Measurements from ENCODE around the gene VRK2. TPM values are rescaled to one million over a fixed set of nuclear protein-coding genes. Genes with fewer than 3 reads are reported as not detected.
"Not testable (repeated sequence)": the region's sequence is repeated elsewhere in the genome, so short reads cannot be mapped to it uniquely, and the experiment has no call there.

The VRK2 gene
- total RNA-seq, 1 donor from 2014 or later = 30.9 TPM

- ATAC-seq (ENCODE audit: poor library complexity) (no peak), DNase-seq (no peak)
- intact Hi-C loops (cut with DNase I) = no loop called here
These were observed 91.9 kb downstream of the VRK2 start for GRCh38 chr2:58138396-58139030.

- no peak for DNase-seq
- ATAC-seq (ENCODE audit: poor library complexity) = no peak
- intact Hi-C loops (cut with DNase I) = no loop called here
These were observed 94.0 kb downstream of the VRK2 start for GRCh38 chr2:58140508-58141072.

GRCh38 chr2:58145769-58146168, 99.2 kb downstream of the VRK2 start:
- ATAC-seq (ENCODE audit: poor library complexity); intact Hi-C loops (cut with DNase I): not testable (repeated sequence)

GRCh38 chr2:58146707-58147106, 100.1 kb downstream of the VRK2 start:
- no peak for DNase-seq
- ATAC-seq (ENCODE audit: poor library complexity) = no peak
- intact Hi-C loops (cut with DNase I) = no loop called here

More at GRCh38 chr2:58145769-58146168, 99.2 kb downstream of the VRK2 start:
- DNase-seq = not testable (repeated sequence)

- no peak for ATAC-seq (ENCODE audit: poor library complexity)
- DNase-seq = no peak
- intact Hi-C loops (cut with DNase I) = no loop called here
These were observed 108.7 kb downstream of the VRK2 start for GRCh38 chr2:58155160-58155778.

- intact Hi-C loops (cut with DNase I) = no loop called here
- no peak for ATAC-seq (ENCODE audit: poor library complexity)
- DNase-seq = no peak
These were observed 110.2 kb downstream of the VRK2 start for GRCh38 chr2:58156780-58157179.

GRCh38 chr2:58157754-58158153, 111.1 kb downstream of the VRK2 start:
- ATAC-seq (ENCODE audit: poor library complexity) = no peak
- intact Hi-C loops (cut with DNase I) = no loop called here
- DNase-seq = no peak

- intact Hi-C loops (cut with DNase I) = no loop called here
- ATAC-seq (ENCODE audit: poor library complexity) = no peak
These were observed 111.9 kb downstream of the VRK2 start for GRCh38 chr2:58158481-58158880.

GRCh38 chr2:58163913-58164312, 117.3 kb downstream of the VRK2 start:
- ATAC-seq (ENCODE audit: poor library complexity) (no peak), DNase-seq (no peak)
- intact Hi-C loops (cut with DNase I) = no loop called here

More at GRCh38 chr2:58158481-58158880, 111.9 kb downstream of the VRK2 start:
- no peak for DNase-seq

- DNase-seq; intact Hi-C loops (cut with DNase I); ATAC-seq (ENCODE audit: poor library complexity): not testable (repeated sequence)
These were observed 121.5 kb downstream of the VRK2 start for GRCh38 chr2:58168130-58168529.

GRCh38 chr2:58169845-58170244, 123.2 kb downstream of the VRK2 start:
- DNase-seq; intact Hi-C loops (cut with DNase I); ATAC-seq (ENCODE audit: poor library complexity): not testable (repeated sequence)

GRCh38 chr2:58170334-58170933, 123.8 kb downstream of the VRK2 start:
- intact Hi-C loops (cut with DNase I); ATAC-seq (ENCODE audit: poor library complexity); DNase-seq: not testable (repeated sequence)

- intact Hi-C loops (cut with DNase I); DNase-seq; ATAC-seq (ENCODE audit: poor library complexity): not testable (repeated sequence)
These were observed 125.2 kb downstream of the VRK2 start for GRCh38 chr2:58171831-58172230.

GRCh38 chr2:58177187-58177586, 130.6 kb downstream of the VRK2 start:
- intact Hi-C loops (cut with DNase I); ATAC-seq (ENCODE audit: poor library complexity): not testable (repeated sequence)

GRCh38 chr2:58180175-58180574, 133.6 kb downstream of the VRK2 start:
- ATAC-seq (ENCODE audit: poor library complexity); intact Hi-C loops (cut with DNase I); DNase-seq: not testable (repeated sequence)

More at GRCh38 chr2:58177187-58177586, 130.6 kb downstream of the VRK2 start:
- DNase-seq = not testable (repeated sequence)

GRCh38 chr2:58180635-58181034, 134.0 kb downstream of the VRK2 start:
- DNase-seq (no peak), ATAC-seq (ENCODE audit: poor library complexity) (no peak)
- intact Hi-C loops (cut with DNase I) = no loop called here

GRCh38 chr2:58182527-58182926, 135.9 kb downstream of the VRK2 start:
- no peak for DNase-seq
- intact Hi-C loops (cut with DNase I) = no loop called here
- no peak for ATAC-seq (ENCODE audit: poor library complexity)

- intact Hi-C loops (cut with DNase I) = no loop called here
- no peak for DNase-seq
- no peak for ATAC-seq (ENCODE audit: poor library complexity)
These were observed 139.9 kb downstream of the VRK2 start for GRCh38 chr2:58186501-58186900.

- ATAC-seq (ENCODE audit: poor library complexity); intact Hi-C loops (cut with DNase I): not testable (repeated sequence)
These were observed 140.4 kb downstream of the VRK2 start for GRCh38 chr2:58187022-58187421.

More at GRCh38 chr2:58187022-58187421, 140.4 kb downstream of the VRK2 start:
- not testable (repeated sequence) for DNase-seq

Data from Right ventricle myocardium superior (tissue), 1 donor.